ENCODE measurements around the gene MAD2L1BP.
"Not testable (repeated sequence)": the region's sequence is repeated elsewhere in the genome, so short reads cannot be mapped to it uniquely, and the experiment has no call there.

The MAD2L1BP gene

DNA sequence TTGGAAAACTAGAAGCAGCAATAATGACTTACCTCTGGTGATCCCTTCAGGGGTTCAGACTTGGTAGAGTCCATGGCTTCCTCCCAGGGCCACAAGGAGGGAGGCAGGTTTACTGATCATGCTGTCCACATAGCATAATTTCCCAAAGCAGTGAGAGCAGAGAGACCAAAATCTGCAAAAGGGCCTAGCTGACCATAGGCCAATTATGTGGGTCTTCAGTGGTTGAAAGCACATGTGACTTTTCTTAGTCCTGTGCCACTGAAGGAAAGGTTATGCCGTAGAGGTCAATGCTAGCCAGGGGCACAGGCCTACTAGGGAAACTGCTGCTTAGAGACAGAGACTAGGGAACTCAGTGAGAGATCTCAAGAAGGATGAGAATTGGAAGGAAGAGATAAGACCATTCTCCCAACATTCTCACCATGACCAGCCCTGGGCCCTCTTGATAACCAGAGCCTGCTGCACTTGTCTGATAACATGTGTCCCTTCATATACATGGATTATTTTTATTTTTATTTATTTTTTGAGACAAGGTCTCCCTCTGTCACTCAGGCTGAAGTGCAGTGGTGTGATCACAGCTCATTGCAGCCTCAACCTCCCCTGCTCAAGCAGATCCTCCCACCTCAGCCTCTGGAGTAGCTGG, 4.5 kb upstream of the MAD2L1BP start:
- no peak for DNase-seq (ENCODE audit: low read depth)
- H3K4me3 ChIP-seq (ENCODE audit: low read depth, low read length), result no peak overlapping the region
- TF ChIP-seq, protein P1, sequence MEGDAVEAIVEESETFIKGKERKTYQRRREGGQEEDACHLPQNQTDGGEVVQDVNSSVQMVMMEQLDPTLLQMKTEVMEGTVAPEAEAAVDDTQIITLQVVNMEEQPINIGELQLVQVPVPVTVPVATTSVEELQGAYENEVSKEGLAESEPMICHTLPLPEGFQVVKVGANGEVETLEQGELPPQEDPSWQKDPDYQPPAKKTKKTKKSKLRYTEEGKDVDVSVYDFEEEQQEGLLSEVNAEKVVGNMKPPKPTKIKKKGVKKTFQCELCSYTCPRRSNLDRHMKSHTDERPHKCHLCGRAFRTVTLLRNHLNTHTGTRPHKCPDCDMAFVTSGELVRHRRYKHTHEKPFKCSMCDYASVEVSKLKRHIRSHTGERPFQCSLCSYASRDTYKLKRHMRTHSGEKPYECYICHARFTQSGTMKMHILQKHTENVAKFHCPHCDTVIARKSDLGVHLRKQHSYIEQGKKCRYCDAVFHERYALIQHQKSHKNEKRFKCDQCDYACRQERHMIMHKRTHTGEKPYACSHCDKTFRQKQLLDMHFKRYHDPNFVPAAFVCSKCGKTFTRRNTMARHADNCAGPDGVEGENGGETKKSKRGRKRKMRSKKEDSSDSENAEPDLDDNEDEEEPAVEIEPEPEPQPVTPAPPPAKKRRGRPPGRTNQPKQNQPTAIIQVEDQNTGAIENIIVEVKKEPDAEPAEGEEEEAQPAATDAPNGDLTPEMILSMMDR (IDR thresholded peaks at IDR 0.05; ENCODE audit: control insufficient read depth, extremely low read depth, insufficient read depth), result no peak

DNA sequence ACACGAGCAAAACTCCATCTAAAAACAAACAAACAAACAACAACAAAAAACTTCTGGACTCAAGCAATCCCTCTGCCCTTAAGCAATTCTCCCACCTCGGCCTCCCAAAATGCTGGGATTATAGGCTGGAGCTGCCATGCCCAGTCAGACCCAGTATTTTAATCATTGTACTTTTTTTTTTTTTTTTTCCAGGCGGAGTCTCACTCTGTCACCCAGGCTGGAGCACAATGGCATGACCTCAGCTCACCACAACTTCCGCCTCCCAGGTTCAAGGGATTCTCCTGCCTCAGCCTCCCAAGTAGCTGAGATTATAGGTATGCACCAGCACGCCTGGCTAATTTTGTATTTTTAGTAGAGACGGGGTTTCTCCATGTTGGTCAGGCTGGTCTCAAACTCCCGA, 2.6 kb upstream of the MAD2L1BP start:
- not testable (repeated sequence) for H3K4me3 ChIP-seq (ENCODE audit: low read depth, low read length); DNase-seq (ENCODE audit: low read depth)

DNA sequence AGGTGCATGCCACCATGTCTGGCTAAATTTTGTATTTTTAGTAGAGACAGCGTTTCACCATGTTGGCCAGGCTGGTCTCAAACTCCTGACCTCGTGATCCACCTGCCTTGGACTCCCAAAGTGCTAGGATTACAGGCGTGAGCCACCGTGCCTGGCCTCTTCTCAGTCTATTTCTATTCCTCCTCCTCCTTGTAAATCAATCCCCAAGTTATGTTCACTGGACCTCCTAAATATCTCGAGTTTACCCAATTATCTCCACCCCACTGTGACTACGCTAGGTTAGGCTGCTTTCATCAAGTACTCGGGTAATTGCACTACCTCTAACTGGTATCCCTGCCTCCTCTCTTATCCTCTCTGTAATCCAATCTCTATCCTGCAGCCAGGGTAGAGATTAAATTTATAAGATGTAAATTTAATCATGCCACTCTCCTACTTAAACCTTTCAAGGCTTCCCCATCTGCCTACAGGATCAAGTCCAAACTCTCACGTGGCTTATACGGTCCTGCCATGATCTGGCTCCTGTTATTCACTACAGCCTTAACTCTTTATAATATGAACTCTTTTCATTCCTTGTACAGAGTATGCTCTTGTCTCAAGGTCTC, 837 bp upstream of the MAD2L1BP start:
- H3K4me3 ChIP-seq (ENCODE audit: low read depth, low read length), result no peak overlapping the region
- TF ChIP-seq, protein P1 (IDR thresholded peaks at IDR 0.05; ENCODE audit: control insufficient read depth, extremely low read depth, insufficient read depth), result no peak
- no peak for DNase-seq (ENCODE audit: low read depth)

GRCh38 chr6:43636308-43636659, 644 bp downstream of the MAD2L1BP start:
- H3K4me3 ChIP-seq (ENCODE audit: low read depth, low read length), result peak overlapping the region; percentile 73
- no peak for DNase-seq (ENCODE audit: low read depth)
- TF ChIP-seq, protein P1 (IDR thresholded peaks at IDR 0.05; ENCODE audit: control insufficient read depth, extremely low read depth, insufficient read depth), result no peak

GRCh38 chr6:43639984-43640800, 4.6 kb downstream of the MAD2L1BP start:
- DNase-seq (ENCODE audit: low read depth), result no peak
- TF ChIP-seq, protein P1 (IDR thresholded peaks at IDR 0.05; ENCODE audit: control insufficient read depth, extremely low read depth, insufficient read depth), result no peak
- no peak overlapping the region for H3K4me3 ChIP-seq (ENCODE audit: low read depth, low read length)

DNA sequence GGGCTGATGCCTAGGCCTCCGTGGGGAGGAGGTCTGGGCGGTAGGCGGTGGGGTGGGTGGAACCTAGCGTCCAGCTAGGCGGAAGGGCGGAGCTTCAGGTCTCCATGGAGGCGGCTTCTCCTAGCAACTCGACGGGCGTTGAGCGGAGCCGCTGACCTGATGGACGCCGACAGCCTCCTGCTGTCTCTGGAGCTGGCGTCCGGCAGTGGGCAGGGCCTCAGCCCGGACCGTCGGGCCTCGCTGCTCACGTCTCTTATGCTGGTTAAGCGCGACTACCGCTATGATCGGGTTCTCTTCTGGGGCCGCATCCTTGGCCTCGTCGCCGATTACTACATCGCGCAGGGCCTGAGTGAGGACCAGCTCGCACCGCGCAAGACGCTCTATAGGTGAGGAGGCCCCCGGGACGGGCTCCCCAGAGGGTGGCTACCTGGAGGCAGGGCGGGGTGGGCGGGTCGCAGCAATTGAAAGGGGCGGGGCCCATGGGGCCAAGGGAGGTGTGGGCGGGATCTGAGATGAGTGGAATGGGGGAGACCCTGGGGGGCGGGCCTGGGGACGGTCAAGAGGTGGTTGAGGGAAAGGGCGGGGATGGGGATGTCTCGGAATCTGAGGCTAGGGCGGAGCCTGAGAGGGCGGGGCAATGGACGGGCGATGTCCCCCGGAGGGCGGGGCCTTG, 9.4 kb downstream of the MAD2L1BP start, which contains the start of gene RSPH9:
Gene RSPH9 (plus strand): TSS at position 97 of the 673 bp plus-strand sequence. CDS start 63 bp downstream, at position 160.
- DNase-seq (ENCODE audit: low read depth), result no peak
- no peak within 1 kb of the TSS for H3K4me3 ChIP-seq (ENCODE audit: low read depth, low read length)

More for the DNA sequence above, 9.4 kb downstream of the MAD2L1BP start, which contains the start of gene RSPH9:
- TF ChIP-seq, protein P1 (IDR thresholded peaks at IDR 0.05; ENCODE audit: control insufficient read depth, extremely low read depth, insufficient read depth), result no peak
